T-helper 1 cell treated with Interleukin-12 subunit alpha and Interleukin-12 subunit beta and Interleukin-4 antibody, amounts not matched to agents 30 μg/mL and 1 μg/mL, for 36 hours (primary cell): Measurements from ENCODE around the gene HS1BP3.

Experiments used
- H3K27ac Mint-ChIP-seq: one replicate; pipeline ENCODE4 v1.8.0; 2021; ENCODE audit warnings: mild to moderate bottlenecking, mixed read lengths
- H3K27me3 Mint-ChIP-seq: one replicate; pipeline ENCODE4 v1.8.0; 2021; ENCODE audit warnings: low read depth, mixed read lengths
- H3K36me3 Mint-ChIP-seq: one replicate; pipeline ENCODE4 v1.8.0; 2021; ENCODE audit warnings: low read depth, mixed read lengths
- H3K4me1 Mint-ChIP-seq: one replicate; pipeline ENCODE4 v1.8.0; 2021; ENCODE audit warnings: low read depth, mixed read lengths
- H3K4me3 Mint-ChIP-seq: one replicate; pipeline ENCODE4 v1.8.0; 2021; ENCODE audit warnings: mild to moderate bottlenecking, moderate library complexity, mixed read lengths
- H3K9me3 Mint-ChIP-seq: one replicate; pipeline ENCODE4 v1.8.0; 2021; ENCODE audit warnings: mixed read lengths

The HS1BP3 gene

GRCh38 chr2:20648206-20648605 is 2.7 kb downstream of the HS1BP3 start:
- H3K27ac Mint-ChIP-seq: no peak overlapping the region
- H3K27me3 Mint-ChIP-seq: no peaks in the 10 kb centered on the region
- no peaks in the 10 kb centered on the region for H3K9me3 Mint-ChIP-seq
- H3K36me3 Mint-ChIP-seq: peaks cover 3% of the 10 kb centered on the region
- H3K4me1 Mint-ChIP-seq: peaks cover 20% of the 10 kb centered on the region
- H3K4me3 Mint-ChIP-seq: no peak overlapping the region

GRCh38 chr2:20647738-20648137 is 3.2 kb downstream of the HS1BP3 start:
- no peaks in the 10 kb centered on the region for H3K27me3 Mint-ChIP-seq
- peaks cover 3% of the 10 kb centered on the region for H3K36me3 Mint-ChIP-seq
- H3K27ac Mint-ChIP-seq: no peak overlapping the region
- H3K4me1 Mint-ChIP-seq: peaks cover 20% of the 10 kb centered on the region
- H3K9me3 Mint-ChIP-seq: no peaks in the 10 kb centered on the region
- no peak overlapping the region for H3K4me3 Mint-ChIP-seq

GRCh38 chr2:20647211-20647610 is 3.7 kb downstream of the HS1BP3 start:
- Mint-ChIP-seq H3K27me3 (no peaks in the 10 kb centered on the region), H3K27ac (no peak overlapping the region), H3K4me1 (peaks cover 20% of the 10 kb centered on the region), H3K9me3 (no peaks in the 10 kb centered on the region), H3K36me3 (no peaks in the 10 kb centered on the region), H3K4me3 (no peak overlapping the region)

- Mint-ChIP-seq H3K4me1 (peaks cover 18% of the 10 kb centered on the region), H3K9me3 (no peaks in the 10 kb centered on the region), H3K27me3 (no peaks in the 10 kb centered on the region), H3K4me3 (no peak overlapping the region), H3K27ac (no peak overlapping the region), H3K36me3 (no peaks in the 10 kb centered on the region)
Measured at GRCh38 chr2:20646446-20646845, 4.5 kb downstream of the HS1BP3 start.

- no peaks in the 10 kb centered on the region for H3K9me3 Mint-ChIP-seq
- H3K4me3 Mint-ChIP-seq: no peak overlapping the region
- H3K27me3 Mint-ChIP-seq: no peaks in the 10 kb centered on the region
- H3K4me1 Mint-ChIP-seq: peaks cover 14% of the 10 kb centered on the region
- H3K36me3 Mint-ChIP-seq: no peaks in the 10 kb centered on the region
- no peak overlapping the region for H3K27ac Mint-ChIP-seq
Measured at GRCh38 chr2:20645761-20646160, 5.1 kb downstream of the HS1BP3 start.

GRCh38 chr2:20645301-20645701 is 5.6 kb downstream of the HS1BP3 start:
- H3K4me3 Mint-ChIP-seq: no peak overlapping the region
- no peaks in the 10 kb centered on the region for H3K36me3 Mint-ChIP-seq
- H3K4me1 Mint-ChIP-seq: peaks cover 12% of the 10 kb centered on the region
- H3K27me3 Mint-ChIP-seq: no peaks in the 10 kb centered on the region
- H3K27ac Mint-ChIP-seq: no peak overlapping the region
- no peaks in the 10 kb centered on the region for H3K9me3 Mint-ChIP-seq

GRCh38 chr2:20643826-20644225 is 7.1 kb downstream of the HS1BP3 start:
- Mint-ChIP-seq H3K4me1 (peaks cover 8% of the 10 kb centered on the region), H3K9me3 (no peaks in the 10 kb centered on the region), H3K4me3 (no peak overlapping the region), H3K27ac (no peak overlapping the region), H3K27me3 (no peaks in the 10 kb centered on the region), H3K36me3 (peaks cover 3% of the 10 kb centered on the region)

GRCh38 chr2:20643060-20643459 is 7.8 kb downstream of the HS1BP3 start:
- Mint-ChIP-seq H3K27me3 (no peaks in the 10 kb centered on the region), H3K27ac (no peak overlapping the region), H3K4me3 (no peak overlapping the region), H3K36me3 (peaks cover 3% of the 10 kb centered on the region), H3K9me3 (no peaks in the 10 kb centered on the region), H3K4me1 (peaks cover under 1% of the 10 kb centered on the region)

GRCh38 chr2:20642055-20642971 is 8.6 kb downstream of the HS1BP3 start:
- no peaks in the 10 kb centered on the region for H3K4me1 Mint-ChIP-seq
- H3K4me3 Mint-ChIP-seq: no peak overlapping the region
- no peak overlapping the region for H3K27ac Mint-ChIP-seq
- peaks cover 3% of the 10 kb centered on the region for H3K36me3 Mint-ChIP-seq
- H3K27me3 Mint-ChIP-seq: no peaks in the 10 kb centered on the region
- H3K9me3 Mint-ChIP-seq: no peaks in the 10 kb centered on the region

- Mint-ChIP-seq H3K27ac (no peak overlapping the region), H3K27me3 (no peaks in the 10 kb centered on the region), H3K9me3 (no peaks in the 10 kb centered on the region), H3K36me3 (peaks cover 3% of the 10 kb centered on the region), H3K4me3 (no peak overlapping the region), H3K4me1 (no peaks in the 10 kb centered on the region)
Measured at GRCh38 chr2:20641123-20641985, 9.5 kb downstream of the HS1BP3 start.

GRCh38 chr2:20640411-20641122 is 10.3 kb downstream of the HS1BP3 start:
- Mint-ChIP-seq H3K27me3 (no peaks in the 10 kb centered on the region), H3K9me3 (no peaks in the 10 kb centered on the region), H3K36me3 (peaks cover 3% of the 10 kb centered on the region), H3K4me3 (no peak overlapping the region), H3K4me1 (no peaks in the 10 kb centered on the region), H3K27ac (no peak overlapping the region)

GRCh38 chr2:20638646-20639430 is 12.1 kb downstream of the HS1BP3 start:
- no peaks in the 10 kb centered on the region for H3K4me1 Mint-ChIP-seq
- no peaks in the 10 kb centered on the region for H3K27me3 Mint-ChIP-seq
- H3K27ac Mint-ChIP-seq: no peak overlapping the region
- no peak overlapping the region for H3K4me3 Mint-ChIP-seq
- H3K9me3 Mint-ChIP-seq: no peaks in the 10 kb centered on the region
- peaks cover 3% of the 10 kb centered on the region for H3K36me3 Mint-ChIP-seq

- no peak overlapping the region for H3K4me3 Mint-ChIP-seq
- H3K36me3 Mint-ChIP-seq: peaks cover 3% of the 10 kb centered on the region
- no peak overlapping the region for H3K27ac Mint-ChIP-seq
- H3K4me1 Mint-ChIP-seq: no peaks in the 10 kb centered on the region
- no peaks in the 10 kb centered on the region for H3K9me3 Mint-ChIP-seq
- H3K27me3 Mint-ChIP-seq: no peaks in the 10 kb centered on the region
Measured at GRCh38 chr2:20638014-20638413, 12.9 kb downstream of the HS1BP3 start.

GRCh38 chr2:20637147-20637546 is 13.8 kb downstream of the HS1BP3 start:
- H3K36me3 Mint-ChIP-seq: peaks cover 3% of the 10 kb centered on the region
- no peak overlapping the region for H3K27ac Mint-ChIP-seq
- H3K4me3 Mint-ChIP-seq: no peak overlapping the region
- no peaks in the 10 kb centered on the region for H3K27me3 Mint-ChIP-seq
- no peaks in the 10 kb centered on the region for H3K4me1 Mint-ChIP-seq
- no peaks in the 10 kb centered on the region for H3K9me3 Mint-ChIP-seq
